H1 (cell line): ENCODE measurements around the gene PRCP. TPM values are rescaled to one million over a fixed set of nuclear protein-coding genes. Genes with fewer than 3 reads are reported as not detected.

Source experiments
- CREB1 ChIP-seq: IDR thresholded peaks from 2 replicates; pipeline ENCODE4 v1.6.1; 2012; ENCODE audit warnings: inconsistent platforms
- ZNF274 ChIP-seq: IDR thresholded peaks from 2 replicates; pipeline ENCODE4 v1.7.0; 2012; ENCODE audit warnings: low read length, borderline replicate concordance; ENCODE audit errors: extremely low read depth
- polyA plus RNA-seq, 7 experiments: library from polyadenylated mRNA; depleted of rRNA in 3 of 7; stranded (reverse) in 5 of 7; unstranded in 2 of 7; fragments of >200 nt in 5 of 7; fragments of 200-250 nt in 2 of 7; gene quantifications; 1 replicate in 5 of 7; 2 replicates in 1 of 7; 4 replicates in 1 of 7; pipeline versions ENCODE4 v1.2.1 to v1.2.3, GENCODE V29; 2011 to 2013; ENCODE audit warnings: missing spikeins in 2 of 7, mixed read lengths in 2 of 7
- total RNA-seq: library from RNA; stranded (reverse); fragmentation: NEBNext Ultra II Directional; extraction: Animal tissue kit (Norgen Biotek cat#: 25700); gene quantifications from 2 replicates; pipeline ENCODE4 v1.2.1, GENCODE V29; 2021

The PRCP gene
- total and polyA plus RNA-seq, 2 of the 8 experiments (the other 6 are each of a cell fraction or from before 2014, with no cell fraction given), result 63.8 to 84.4 TPM

DNA sequence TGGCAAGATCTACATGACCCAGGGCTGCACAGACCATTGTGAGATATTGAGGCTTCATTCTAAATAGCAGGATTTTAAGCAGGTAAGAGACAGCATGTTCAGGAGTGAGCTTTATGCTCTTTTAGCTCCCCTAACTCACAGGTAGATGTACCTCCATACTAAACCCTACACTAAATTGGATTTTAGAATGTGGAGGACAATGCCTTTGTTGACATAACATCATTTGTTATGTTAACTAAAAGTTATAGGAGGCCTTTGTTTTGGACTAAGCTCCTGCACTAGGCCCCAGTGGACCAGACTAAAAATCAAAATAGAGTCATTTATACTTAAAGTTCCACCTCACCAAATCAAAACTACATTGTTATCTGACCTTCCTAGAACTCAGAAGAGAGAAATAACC, 8.1 kb upstream of the PRCP start (continued):
- TF ChIP-seq ZNF274 (no peak), CREB1 (no peak)
